NCI-H146 treated with DMSO at 0.1 percent for 48 hours (cell line): ENCODE measurements around the gene DPYSL4.

ENCODE experiments used
- DNase-seq: peaks from one replicate; lab custom pipeline; 2025; ENCODE audit not compliant: unreplicated experiment; lab: John Stamatoyannopoulos, UW

DPYSL4 gene

GRCh38 chr10:132186488-132187429 is at the start of gene DPYSL4:
Gene DPYSL4, plus strand, starts transcription at chr10:132186948. Its CDS starts 116 bp downstream, at chr10:132187064.
- no peak for DNase-seq

GRCh38 chr10:132137111-132138072 is 49.4 kb upstream of the DPYSL4 start:
- DNase-seq = no peak

DNA sequence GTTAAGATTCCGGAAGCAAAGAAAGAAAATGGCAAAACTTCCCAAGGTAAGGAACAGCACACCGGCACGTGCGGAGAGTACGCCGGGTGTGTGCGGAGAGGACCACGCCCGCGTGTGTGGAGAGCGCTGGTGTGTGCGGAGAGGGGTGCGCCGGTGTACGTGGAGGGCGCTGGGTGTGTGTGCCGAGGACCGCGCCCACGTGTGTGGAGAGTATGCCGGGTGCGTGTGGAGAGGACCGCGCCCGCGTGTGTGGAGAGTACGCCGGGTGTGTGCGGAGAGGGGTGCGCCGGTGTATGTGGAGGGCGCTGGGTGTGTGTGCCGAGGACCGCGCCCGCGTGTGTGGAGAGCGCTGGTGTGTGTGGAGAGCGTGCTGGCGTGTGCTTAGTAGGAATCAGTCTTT is 48.6 kb upstream of the DPYSL4 start:
- no peak for DNase-seq

- no peak for DNase-seq
These were observed 48.2 kb upstream of the DPYSL4 start for GRCh38 chr10:132138596-132138995.

GRCh38 chr10:132139526-132139925 is 47.2 kb upstream of the DPYSL4 start:
- no peak for DNase-seq

GRCh38 chr10:132140167-132140925 is 46.4 kb upstream of the DPYSL4 start:
- no peak for DNase-seq

- DNase-seq = no peak
These were observed 45.7 kb upstream of the DPYSL4 start for GRCh38 chr10:132141076-132141475.

DNA sequence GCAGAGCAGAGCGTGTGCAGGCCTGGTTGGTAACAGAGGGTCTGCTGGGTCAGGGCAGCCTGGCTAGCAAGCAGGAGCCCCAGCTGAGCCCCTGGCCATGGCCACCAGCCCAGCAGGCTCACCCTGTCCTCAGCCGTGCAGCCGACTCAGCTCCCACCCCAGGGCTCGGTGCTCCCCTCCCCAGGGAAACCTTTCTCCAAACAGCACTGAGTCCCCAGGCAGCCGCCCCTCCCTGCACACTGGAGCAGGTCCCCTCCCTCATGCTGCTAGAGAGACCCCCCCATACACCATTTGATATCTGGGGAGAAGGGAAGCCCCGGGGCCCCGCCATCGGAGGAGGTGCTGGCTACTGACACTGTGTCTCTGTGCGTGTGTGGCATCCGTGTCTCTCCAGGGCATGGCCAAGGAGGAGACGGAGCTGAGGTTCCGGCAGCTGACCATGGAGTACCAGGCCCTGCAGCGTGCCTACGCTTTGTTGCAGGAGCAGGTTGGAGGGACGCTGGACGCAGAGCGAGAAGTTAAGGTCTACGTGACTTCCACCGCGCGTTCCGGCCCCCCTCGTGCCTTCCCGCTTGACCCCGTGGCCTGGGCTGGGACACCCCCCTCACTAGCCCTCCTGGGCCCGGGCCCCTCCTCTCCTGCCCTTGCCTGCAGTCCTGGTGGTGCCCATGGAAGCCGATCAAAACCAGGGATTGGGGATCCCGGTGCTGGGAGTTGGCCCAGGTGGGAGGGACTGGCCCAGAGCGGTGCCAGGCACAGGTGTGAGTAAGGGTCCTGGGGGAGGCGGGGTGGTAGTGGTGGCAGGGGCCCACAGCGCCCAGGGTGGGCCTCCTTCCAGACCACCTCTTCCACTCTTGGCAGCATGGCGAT is 45.0 kb upstream of the DPYSL4 start:
- DNase-seq = no peak

GRCh38 chr10:132142396-132143161 is 44.2 kb upstream of the DPYSL4 start:
- no peak for DNase-seq

DNA sequence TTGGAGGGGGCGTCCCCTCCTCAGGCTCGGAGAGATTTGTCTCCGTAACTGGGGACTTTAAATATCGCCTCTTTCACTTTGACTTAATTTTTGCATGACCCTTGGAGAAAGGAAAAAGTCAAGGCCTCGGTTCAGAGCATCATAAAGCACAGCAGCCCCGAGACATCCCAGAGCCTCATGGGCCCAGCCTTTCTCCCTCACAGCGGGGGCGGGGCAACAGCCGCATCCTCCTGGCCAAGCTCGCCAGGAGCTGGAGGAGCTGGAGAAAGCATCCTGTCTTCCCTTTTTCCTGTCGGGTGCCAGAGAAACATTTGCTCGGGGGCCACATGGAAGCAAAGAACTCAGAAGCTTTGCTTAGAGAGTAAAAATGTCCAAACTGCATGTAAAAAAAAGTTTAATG is 43.6 kb upstream of the DPYSL4 start:
- DNase-seq = no peak

DNA sequence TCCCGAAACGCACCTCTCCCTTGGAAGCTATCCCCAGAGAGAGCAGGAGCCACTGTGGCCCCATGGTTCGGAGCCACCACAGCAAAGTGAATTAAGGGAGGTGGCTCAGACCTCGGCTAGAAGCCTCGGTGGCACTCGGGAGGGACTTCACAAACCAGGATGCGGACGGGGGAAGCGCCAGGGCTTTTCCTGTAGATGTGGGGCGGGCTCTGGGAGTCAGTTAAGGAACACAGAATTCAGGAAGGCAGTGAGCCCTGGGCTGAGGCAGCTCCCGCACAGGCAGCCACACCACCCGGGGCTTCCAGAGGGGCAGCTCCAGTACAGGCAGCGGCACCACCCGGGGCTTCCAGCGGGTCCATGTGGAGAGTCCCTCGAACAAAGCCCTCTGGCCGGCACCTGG is 42.7 kb upstream of the DPYSL4 start:
- DNase-seq = no peak

DNA sequence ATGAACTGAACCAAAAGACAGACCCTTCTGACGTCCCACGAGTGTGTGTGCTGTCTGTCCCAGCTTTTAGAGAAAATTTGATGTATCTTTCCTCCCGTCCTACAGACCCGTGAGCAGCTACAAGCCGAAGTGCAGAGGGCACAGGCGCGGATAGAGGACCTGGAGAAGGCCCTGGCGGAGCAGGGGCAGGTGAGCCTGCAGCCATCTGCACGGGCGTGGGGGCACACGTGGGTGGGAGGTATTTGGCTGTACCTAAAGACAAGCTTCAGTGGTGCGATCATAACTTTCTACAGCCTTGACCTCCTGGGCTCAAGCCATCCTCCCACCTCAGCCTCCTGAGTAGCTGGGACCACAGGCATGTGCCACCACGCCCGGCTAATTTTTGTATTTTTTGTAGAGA is 41.7 kb upstream of the DPYSL4 start:
- no peak for DNase-seq

GRCh38 chr10:132145521-132146185 is 41.1 kb upstream of the DPYSL4 start:
- DNase-seq = no peak

DNA sequence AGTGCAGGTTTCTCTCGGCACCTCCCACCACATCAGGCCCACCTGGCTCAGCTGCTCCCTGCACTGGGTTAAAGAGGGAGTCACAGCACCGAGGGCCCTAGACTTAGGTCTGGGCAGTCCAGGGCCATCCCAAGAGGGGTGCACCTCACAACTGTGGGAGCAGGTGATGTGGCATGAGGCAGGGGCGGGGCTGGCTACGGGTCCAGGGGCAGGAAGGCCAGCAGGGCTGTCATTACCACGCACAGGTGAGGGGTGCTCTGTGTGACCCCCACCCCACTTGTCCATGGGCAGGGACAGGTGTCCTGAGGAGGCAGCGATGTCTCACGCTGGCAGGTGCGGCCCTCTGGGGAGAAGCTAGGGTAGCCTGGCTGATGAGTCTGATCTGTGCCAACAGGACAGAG is 40.5 kb upstream of the DPYSL4 start:
- DNase-seq = no peak

DNA sequence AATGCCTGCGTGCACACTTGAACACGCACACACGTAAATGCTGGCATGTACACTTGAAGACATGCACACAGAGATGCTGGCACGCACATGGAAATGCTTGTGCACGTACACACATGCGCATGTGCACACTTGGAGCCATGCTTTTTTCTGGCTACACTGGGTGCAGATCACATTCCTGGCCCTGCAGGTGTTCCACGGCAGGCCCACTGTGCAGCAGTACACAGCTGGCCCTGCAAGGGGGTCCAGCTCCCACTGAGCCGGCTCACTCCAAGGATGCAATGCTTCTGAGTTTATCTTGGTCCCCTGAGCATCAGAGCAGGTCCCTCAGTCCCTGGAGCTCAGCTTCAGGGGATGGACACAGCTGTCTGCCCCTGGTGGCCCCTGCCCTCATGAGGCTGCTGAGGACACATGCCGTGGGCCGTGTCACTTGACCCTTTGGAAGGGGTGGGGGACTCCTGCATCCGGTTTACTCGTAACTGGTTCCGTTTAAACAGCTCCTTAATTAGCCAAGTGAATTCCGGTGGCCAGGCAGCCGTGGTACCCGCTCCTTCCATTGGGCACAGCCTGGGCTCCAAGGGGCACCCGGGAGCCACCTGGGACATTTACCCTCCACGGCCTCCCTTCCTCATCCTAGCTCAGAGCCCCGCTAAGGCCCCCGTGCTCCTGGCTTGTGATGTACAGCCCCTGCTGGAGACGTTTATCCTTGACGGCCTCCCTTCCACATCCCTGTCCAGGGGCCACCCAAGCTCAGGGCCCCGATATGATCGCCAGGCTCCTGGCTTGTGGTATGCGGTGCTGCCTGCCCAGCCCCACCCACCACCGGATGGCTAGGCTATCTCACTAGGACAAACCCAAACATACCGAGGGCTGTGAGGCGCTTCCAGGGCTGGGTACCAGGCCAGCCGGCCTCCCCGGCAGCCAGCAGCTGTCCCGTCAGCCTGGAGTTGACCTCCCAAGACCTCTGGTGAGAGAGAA is 39.5 kb upstream of the DPYSL4 start:
- no peak for DNase-seq

GRCh38 chr10:132148261-132149251 is 38.2 kb upstream of the DPYSL4 start:
- DNase-seq = no peak
